ENCODE measurements around the gene MBNL1.
"Not testable (repeated sequence)": the region's sequence is repeated elsewhere in the genome, so short reads cannot be mapped to it uniquely, and the experiment has no call there.

MBNL1 gene

DNA sequence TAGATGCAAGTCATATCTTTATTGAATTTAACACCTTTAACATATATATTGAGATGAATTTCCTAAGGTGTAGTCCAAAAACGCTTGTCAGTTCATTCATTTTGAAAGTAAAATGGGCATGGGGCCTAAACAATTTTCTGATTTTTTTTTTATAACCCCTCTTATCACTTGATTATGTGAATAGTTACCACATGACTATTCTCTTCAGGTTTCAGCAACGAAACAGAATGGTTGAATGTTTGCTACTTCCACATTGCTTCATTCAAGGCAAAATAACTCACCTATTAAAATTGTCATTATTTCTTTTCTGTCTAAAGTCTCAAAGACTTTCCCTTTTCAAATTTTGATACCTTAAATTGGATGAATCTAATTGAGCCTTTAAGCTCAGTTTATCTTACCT, 96.4 kb downstream of the MBNL1 start:
- no peak for DNase-seq (ENCODE audit: low spot score)
- TF ChIP-seq, protein P1, sequence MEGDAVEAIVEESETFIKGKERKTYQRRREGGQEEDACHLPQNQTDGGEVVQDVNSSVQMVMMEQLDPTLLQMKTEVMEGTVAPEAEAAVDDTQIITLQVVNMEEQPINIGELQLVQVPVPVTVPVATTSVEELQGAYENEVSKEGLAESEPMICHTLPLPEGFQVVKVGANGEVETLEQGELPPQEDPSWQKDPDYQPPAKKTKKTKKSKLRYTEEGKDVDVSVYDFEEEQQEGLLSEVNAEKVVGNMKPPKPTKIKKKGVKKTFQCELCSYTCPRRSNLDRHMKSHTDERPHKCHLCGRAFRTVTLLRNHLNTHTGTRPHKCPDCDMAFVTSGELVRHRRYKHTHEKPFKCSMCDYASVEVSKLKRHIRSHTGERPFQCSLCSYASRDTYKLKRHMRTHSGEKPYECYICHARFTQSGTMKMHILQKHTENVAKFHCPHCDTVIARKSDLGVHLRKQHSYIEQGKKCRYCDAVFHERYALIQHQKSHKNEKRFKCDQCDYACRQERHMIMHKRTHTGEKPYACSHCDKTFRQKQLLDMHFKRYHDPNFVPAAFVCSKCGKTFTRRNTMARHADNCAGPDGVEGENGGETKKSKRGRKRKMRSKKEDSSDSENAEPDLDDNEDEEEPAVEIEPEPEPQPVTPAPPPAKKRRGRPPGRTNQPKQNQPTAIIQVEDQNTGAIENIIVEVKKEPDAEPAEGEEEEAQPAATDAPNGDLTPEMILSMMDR (IDR thresholded peaks at IDR 0.05; ENCODE audit: extremely low read depth, missing control alignments) = no peak

DNA sequence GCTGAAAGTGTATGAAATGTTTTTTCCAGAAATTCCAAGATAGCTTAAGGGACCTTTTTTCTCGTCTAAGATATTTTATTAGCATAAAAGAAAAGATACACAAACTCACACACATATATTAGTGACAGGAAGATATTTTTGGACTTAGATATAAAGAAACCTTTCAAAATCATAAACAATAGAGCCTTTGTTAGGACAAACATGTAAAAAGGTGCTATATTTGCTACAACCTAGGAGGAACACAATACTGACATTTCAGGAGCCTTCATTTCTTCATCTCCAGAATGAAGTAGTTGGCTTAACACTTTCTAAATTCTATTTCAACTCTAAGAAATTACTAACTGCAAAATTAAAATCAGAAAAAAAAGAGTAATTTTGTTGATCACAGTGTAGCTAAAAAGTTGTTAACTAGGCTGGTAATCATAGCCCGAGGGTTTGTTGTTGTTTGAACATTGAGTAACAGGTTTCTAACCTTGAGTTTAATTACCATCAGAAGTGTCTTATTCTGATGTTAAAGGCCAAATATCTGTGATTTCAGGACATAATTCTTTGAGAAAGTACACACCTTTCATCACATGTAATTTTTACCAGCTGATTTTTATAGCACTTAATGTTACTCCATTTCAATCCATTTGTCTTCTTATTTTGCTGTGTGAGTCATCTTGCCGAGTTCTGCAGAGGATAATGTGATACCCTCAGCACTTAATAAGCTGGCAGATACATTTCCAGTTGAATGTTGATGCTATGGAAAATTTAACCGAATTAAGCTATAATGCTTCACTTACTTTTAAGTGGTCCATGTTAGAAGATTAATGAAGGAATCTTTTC, 97.3 kb downstream of the MBNL1 start:
- DNase-seq (ENCODE audit: low spot score) = no peak

DNA sequence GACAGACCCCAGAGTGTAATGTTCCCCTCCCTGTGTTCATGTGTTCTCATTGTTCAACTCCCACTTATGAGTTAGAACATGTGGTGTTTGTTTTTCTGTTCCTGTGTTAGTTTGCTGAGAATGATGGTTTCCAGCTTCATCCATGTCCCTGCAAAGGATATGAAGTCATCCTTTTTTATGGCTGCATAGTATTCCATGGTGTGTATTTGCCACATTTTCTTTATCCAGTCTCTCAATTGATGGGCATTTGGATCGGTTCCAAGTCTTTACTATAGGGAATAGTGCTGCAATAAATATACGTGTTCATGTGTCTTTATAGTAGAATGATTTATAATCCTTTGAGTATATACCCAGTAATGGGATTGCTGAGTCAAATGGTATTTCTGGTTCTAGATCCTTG, 98.5 kb downstream of the MBNL1 start:
- not testable (repeated sequence) for DNase-seq (ENCODE audit: low spot score)

More for the DNA sequence above, 97.3 kb downstream of the MBNL1 start:
- TF ChIP-seq, protein P1 (IDR thresholded peaks at IDR 0.05; ENCODE audit: extremely low read depth, missing control alignments) = no peak

DNA sequence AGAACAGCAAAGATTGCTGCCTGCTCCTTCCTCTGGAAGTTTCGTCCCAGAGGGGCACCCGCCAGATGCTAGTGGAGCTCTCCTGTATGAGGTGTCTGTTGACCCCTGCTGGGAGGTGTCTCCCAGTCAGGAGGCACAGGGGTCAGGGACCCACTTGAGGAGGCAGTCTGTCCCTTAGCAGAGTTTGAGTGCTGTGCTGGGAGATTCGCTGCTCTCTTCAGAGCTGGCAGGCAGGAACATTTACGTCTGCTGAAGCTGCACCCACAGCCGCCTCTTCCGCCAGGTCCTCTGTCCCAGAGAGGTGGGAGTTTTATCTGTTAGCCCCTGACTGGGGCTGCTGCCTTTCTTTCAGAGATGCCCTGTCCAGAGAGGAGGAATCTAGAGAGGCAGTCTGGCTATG, 103.9 kb downstream of the MBNL1 start:
- DNase-seq (ENCODE audit: low spot score) = not testable (repeated sequence)

DNA sequence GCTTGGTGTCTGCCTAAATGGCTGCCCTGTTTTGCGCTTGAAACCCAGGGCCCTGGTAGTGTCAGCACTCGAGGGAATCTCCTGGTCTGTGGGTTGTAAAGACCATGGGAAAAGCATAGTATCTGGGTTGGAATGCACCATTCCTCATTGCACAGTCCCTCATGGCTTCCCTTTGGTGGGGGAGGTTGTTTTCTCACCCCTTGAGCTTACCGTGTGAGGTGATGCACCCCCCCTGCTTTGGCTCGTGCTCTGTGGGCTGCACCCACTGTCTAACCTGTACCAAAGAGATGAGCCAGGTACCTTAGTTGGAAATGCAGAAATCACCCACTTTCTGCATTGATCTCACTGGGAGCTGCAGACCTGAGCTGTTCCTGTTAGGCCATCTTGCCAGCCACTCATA, 104.7 kb downstream of the MBNL1 start:
- TF ChIP-seq, protein P1 (IDR thresholded peaks at IDR 0.05; ENCODE audit: extremely low read depth, missing control alignments) = no peak
- DNase-seq (ENCODE audit: low spot score) = no peak

DNA sequence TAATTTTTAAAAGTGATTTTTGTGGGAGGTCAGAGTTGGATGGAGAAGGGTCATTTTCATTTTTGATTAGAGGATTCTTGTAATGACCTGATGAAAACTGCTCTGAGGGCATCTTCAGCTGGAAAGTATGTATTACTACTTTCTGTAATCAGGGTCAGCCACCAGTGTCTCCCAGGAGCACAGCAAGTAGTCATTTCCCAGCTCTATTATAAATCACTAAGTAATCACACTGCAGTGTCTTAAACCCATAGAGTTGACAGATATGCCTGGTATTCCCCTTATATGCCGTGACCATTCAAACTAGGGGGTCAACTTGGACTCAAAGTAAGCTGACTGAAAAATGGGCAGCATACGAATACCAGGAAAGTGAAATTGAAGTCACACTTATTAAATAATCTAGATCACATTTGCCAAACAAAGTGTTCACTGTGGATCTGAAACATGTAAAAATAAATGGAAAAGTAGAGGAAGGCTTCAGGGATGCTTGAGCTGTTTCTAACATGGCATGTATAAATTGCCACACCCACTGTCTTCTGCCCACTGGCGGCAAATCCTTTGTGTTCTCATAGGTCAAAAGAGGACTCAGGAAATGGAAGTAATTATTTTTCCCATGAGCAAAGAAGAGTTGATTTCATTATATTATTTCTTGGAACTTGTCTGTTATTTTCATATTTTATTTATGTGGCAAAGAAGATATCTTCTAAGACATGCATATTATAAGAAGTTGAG, 105.7 kb downstream of the MBNL1 start:
- DNase-seq (ENCODE audit: low spot score) = peak; percentile 18
- TF ChIP-seq, protein P1 (IDR thresholded peaks at IDR 0.05; ENCODE audit: extremely low read depth, missing control alignments) = no peak

DNA sequence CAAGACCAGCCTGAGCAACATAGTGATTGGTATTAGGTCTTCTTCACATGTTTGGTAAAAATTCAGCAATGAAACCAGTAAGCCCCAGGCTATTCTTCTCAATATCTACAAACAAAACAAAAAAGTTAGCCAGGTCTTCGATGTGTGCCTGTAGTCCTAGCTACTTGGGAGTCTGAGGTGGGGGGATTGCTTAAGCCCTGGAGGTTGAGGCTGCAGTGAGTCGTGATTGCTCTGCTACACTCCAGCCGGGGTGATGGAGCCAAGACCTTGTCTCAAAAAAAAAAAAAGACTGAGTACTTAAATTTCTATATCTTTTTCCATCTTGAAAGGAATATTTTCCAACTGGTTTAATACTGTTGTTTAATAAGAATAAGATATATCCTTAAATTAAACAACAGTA, 106.8 kb downstream of the MBNL1 start:
- no peak for DNase-seq (ENCODE audit: low spot score)
- TF ChIP-seq, protein P1 (IDR thresholded peaks at IDR 0.05; ENCODE audit: extremely low read depth, missing control alignments) = no peak

DNA sequence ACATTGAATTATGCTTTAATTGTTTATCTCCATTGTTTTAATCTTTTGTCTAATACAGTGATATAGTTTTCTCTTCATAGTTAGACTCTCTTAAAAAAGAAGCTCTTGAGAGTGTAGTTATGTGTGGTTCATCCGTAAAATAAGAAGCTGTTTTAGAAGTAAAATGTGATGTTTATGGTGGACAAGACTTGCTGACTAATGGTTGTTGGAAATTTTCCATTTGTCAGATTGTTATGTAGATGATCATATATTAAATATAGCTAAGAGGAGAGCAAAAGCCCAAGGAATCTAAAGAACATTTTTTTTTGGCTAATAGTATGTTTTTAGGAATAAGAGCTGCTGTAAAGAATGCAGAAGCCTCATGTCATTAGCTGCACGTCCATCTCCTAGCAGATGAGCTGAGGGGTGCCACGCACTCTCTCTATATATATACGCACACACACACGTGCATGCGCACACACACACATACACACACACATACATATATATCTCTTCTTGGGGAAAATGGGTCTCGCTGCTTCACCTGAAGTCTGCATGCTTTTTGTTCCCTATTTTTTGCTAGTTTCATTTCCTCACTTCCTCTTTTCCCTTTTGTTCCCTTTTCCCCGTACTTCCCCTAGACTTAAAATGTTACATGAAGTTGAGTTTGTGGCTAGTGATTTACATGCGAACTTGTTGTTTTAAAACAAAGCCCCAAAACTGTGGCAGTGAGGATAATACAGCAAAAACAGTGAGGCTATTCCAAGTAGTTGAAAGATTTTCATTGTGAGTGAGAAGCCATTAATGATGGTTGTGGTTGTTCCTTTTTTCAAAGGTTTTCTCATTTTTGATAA, 107.8 kb downstream of the MBNL1 start:
- peak; percentile 23 for DNase-seq (ENCODE audit: low spot score)
- TF ChIP-seq, protein P1 (IDR thresholded peaks at IDR 0.05; ENCODE audit: extremely low read depth, missing control alignments) = no peak
